Brain microvascular endothelial cell (primary cell): ENCODE measurements around the gene ARHGEF12.
A peak's percentile ranks its signal among the peaks of the same experiment; 100 is the strongest.

Source experiments
- DNase-seq: peaks from one replicate; pipeline ENCODE4 v3.0.0-alpha.2; 2020
- H3K27ac ChIP-seq: fragments of 250-450 bp; sonication (Bioruptor Pico); 2 replicates; pipeline ENCODE4 v1.5.1; 2020; ENCODE audit warnings: mild to moderate bottlenecking, moderate library complexity
- H3K27me3 ChIP-seq: fragments of 250-450 bp; sonication (Bioruptor Pico); replicated peaks from 2 replicates; pipeline ENCODE4 v1.5.1; 2020; ENCODE audit warnings: mild to moderate bottlenecking
- H3K36me3 ChIP-seq: fragments of 250-450 bp; sonication (Bioruptor Pico); replicated peaks from 2 replicates; pipeline ENCODE4 v1.5.1; 2020; ENCODE audit warnings: mild to moderate bottlenecking
- H3K4me3 ChIP-seq: 2 replicates; pipeline ENCODE4 v1.5.1; 2011; ENCODE audit warnings: low read depth, mild to moderate bottlenecking, control low read depth, low read length, moderate library complexity
- in situ Hi-C: cut with HindIII; loops from 2 replicates; pipeline ENCODE4 v1.10.0; 2017; ENCODE audit warnings: low sequenced_read_pairs, low pct_ligation_motif_present
- TF ChIP-seq, protein P1 (sequence below): IDR thresholded peaks from 2 replicates; pipeline ENCODE4 v1.5.1; 2011; ENCODE audit warnings: low read depth, mild to moderate bottlenecking, moderate library complexity, low read length, control low read depth, inconsistent platforms; ENCODE audit errors: missing control alignments

ARHGEF12 gene

DNA sequence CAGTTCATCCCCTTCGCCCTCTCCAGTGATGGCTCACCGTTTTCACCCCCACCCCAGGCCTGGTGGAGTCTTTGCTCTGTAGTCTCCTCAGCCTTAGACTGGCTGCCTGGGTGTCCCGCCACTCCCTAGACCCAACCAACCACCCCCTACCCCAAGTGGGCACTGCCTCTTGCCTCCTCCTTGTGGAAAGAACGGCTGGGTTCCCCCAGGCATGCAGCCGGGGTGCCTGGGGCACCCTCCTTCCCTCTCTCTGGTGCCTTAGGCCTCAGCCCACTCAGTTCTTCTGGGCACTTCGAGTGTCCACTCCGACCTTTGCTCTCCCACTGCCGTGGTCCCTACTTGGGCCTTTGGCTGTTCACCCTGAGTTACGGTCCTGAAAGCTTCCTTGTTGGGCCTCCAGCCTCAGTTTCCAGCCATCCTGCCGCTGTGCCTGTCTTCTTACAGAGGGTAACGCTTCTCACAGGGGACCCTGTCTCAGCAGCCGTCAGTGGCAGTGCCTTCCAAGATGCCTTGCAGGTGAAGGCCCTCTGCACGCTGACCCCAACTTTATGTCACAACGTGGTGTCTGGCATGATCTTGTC lies 178.4 kb downstream of the ARHGEF12 start:
- H3K27me3 ChIP-seq, result no peaks in the 10 kb centered on the region
- H3K4me3 ChIP-seq, result no peak overlapping the region
- in situ Hi-C loops, result loop anchor here (25.0 kb wide), 1 partner anchor 173 kb away; no protein-coding TSS in a partner anchor
- no peak overlapping the region for H3K27ac ChIP-seq
- no peak for DNase-seq
- TF ChIP-seq, protein P1, sequence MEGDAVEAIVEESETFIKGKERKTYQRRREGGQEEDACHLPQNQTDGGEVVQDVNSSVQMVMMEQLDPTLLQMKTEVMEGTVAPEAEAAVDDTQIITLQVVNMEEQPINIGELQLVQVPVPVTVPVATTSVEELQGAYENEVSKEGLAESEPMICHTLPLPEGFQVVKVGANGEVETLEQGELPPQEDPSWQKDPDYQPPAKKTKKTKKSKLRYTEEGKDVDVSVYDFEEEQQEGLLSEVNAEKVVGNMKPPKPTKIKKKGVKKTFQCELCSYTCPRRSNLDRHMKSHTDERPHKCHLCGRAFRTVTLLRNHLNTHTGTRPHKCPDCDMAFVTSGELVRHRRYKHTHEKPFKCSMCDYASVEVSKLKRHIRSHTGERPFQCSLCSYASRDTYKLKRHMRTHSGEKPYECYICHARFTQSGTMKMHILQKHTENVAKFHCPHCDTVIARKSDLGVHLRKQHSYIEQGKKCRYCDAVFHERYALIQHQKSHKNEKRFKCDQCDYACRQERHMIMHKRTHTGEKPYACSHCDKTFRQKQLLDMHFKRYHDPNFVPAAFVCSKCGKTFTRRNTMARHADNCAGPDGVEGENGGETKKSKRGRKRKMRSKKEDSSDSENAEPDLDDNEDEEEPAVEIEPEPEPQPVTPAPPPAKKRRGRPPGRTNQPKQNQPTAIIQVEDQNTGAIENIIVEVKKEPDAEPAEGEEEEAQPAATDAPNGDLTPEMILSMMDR, result no peak
- no peaks in the 10 kb centered on the region for H3K36me3 ChIP-seq

- TF ChIP-seq, protein P1, result no peak
- H3K4me3 ChIP-seq, result no peak overlapping the region
- H3K27ac ChIP-seq, result no peak overlapping the region
- in situ Hi-C loops, result loop anchor here (25.0 kb wide), 1 partner anchor 172 kb away; no protein-coding TSS in a partner anchor
- DNase-seq, result no peak
- H3K36me3 ChIP-seq, result no peaks in the 10 kb centered on the region
- no peaks in the 10 kb centered on the region for H3K27me3 ChIP-seq
Observed at GRCh38 chr11:120515186-120515723, 179.0 kb downstream of the ARHGEF12 start.

- TF ChIP-seq, protein P1, result no peak
- in situ Hi-C loops, result loop anchor here (25.0 kb wide), 1 partner anchor 171 kb away; no protein-coding TSS in a partner anchor
- no peaks in the 10 kb centered on the region for H3K36me3 ChIP-seq
- no peaks in the 10 kb centered on the region for H3K27me3 ChIP-seq
- no peak overlapping the region for H3K4me3 ChIP-seq
- DNase-seq, result no peak
- no peak overlapping the region for H3K27ac ChIP-seq
Observed at GRCh38 chr11:120516461-120517389, 180.5 kb downstream of the ARHGEF12 start.

DNA sequence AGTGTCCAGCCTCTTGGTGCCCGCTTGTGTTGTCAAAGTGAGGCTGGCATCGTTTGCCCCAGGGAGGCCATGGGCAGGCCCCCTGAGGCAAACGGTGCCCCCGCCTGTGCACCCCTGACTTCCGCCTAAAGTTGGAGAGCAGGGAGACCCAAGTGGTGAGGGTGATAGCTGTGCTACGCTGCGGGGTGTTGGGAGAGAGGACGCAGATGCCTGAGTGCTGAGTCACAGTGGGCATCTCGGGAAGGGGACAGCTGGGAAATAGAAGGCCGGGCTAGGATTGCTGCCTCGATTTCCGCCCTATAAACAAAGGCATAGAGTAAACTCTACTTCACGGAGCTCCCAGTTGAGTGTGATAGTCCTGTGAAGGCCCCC lies 181.2 kb downstream of the ARHGEF12 start:
- in situ Hi-C loops, result loop anchor here (25.0 kb wide), 1 partner anchor 170 kb away; no protein-coding TSS in a partner anchor
- Histone ChIP-seq H3K36me3 (no peaks in the 10 kb centered on the region), H3K27ac (no peak overlapping the region), H3K4me3 (no peak overlapping the region), H3K27me3 (no peaks in the 10 kb centered on the region)
- peak; percentile 34 for DNase-seq
- TF ChIP-seq, protein P1, result no peak

DNA sequence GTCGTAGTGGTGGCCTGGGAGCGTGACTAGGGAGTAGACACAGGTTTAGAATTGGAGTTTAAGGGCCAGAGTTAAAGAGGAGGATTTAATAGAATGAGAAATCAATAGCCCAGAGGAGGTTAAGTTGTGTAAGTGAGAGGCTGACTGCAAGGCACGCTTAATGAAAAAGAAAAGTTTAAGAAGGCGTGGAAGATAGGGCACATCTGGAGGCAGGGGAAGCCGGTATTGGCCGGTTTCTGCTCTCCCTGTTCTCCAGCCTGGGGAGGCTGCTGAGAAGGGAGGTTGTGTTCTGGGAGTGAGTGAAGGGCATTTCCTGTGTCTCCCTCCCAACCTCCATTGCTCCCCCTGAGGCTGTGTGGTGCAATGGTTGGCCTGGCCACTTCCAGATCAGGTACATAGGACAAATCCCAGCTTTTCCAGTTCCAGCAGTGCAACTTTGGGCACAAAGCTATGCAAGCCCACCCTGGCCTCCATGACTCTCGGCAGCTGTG lies 181.6 kb downstream of the ARHGEF12 start:
- no peak overlapping the region for H3K4me3 ChIP-seq
- H3K27me3 ChIP-seq, result no peaks in the 10 kb centered on the region
- TF ChIP-seq, protein P1, result no peak
- no peak overlapping the region for H3K27ac ChIP-seq
- DNase-seq, result no peak
- no peaks in the 10 kb centered on the region for H3K36me3 ChIP-seq
- in situ Hi-C loops, result loop anchor here (25.0 kb wide), 1 partner anchor 169 kb away; no protein-coding TSS in a partner anchor
